Measurements from ENCODE around the gene SIDT1.

- TF ChIP-seq CTCF (IDR thresholded peaks at IDR 0.05), result no peak
- TF ChIP-seq POLR2A (IDR thresholded peaks at IDR 0.05), result no peak
- no peak for TF ChIP-seq EP300 (IDR thresholded peaks at IDR 0.05)
These were observed 39.0 kb downstream of the SIDT1 start for GRCh38 chr3:113571360-113571759.

All from stomach (tissue), 4 donors.